CD4-positive, alpha-beta T cell treated with Interferon gamma for 1 hour (primary cell): ENCODE data around the gene PLPPR3.
"Not testable (repeated sequence)": the region's sequence is repeated elsewhere in the genome, so short reads cannot be mapped to it uniquely, and the experiment has no call there.

ENCODE experiments used
- DNase-seq: peaks from one replicate; pipeline ENCODE4 v3.0.0-alpha.2; 2020

PLPPR3 gene

GRCh38 chr19:853014-853585, 31.3 kb upstream of the PLPPR3 start:
- no peak for DNase-seq

DNA sequence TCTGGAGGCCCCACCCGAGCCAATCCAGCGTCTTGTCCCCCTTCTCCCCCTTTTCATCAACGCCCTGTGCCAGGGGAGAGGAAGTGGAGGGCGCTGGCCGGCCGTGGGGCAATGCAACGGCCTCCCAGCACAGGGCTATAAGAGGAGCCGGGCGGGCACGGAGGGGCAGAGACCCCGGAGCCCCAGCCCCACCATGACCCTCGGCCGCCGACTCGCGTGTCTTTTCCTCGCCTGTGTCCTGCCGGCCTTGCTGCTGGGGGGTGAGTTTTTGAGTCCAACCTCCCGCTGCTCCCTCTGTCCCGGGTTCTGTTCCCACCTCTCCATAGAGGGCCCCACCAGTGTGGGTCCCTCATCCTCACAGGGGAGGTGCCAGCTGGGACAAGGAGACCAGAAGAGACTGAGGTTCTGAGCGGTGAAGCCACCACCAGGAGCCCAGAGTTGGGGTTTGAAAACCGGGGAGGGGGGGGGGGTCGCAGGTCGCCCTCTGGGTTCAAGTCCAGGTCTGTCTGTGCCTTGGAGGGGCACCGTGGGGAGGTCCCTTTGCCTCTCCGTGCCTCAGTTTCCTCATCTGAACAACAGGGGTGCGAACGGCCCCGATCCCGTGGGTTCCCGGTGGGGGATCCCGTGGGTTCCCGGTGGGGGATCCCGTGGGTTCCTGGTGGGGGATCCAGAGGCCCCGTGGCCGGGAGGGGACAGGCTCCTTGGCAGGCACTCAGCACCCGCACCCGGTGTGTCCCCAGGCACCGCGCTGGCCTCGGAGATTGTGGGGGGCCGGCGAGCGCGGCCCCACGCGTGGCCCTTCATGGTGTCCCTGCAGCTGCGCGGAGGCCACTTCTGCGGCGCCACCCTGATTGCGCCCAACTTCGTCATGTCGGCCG, 30.6 kb upstream of the PLPPR3 start, which contains the start of gene ELANE:
Gene ELANE (plus strand): TSS at position 168 of the 878 bp plus-strand sequence. CDS start 26 bp downstream, at position 194.
- no peak for DNase-seq

GRCh38 chr19:850979-851335, 29.2 kb upstream of the PLPPR3 start:
- no peak for DNase-seq

- DNase-seq = no peak
These were observed 28.6 kb upstream of the PLPPR3 start for GRCh38 chr19:850221-850978.

DNA sequence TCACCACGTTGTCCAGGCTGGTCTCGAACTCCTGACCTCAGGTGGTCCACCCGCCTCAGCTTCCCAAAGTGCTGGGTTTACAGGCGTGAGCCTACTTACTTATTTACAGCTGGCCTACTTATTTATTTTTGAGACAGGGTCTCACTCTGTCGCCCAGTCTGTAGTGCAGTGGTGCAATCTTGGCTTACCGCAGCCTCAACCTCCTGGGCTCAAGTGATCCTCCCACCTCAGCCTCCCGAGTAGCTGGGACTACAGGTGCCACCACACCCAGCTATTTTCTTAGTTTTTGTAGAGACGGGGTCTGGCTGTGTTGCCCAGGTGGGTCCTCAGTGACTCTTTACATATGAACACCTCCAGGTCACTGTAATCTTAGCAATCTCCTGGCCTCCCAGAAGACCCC, 27.4 kb upstream of the PLPPR3 start:
- not testable (repeated sequence) for DNase-seq

DNA sequence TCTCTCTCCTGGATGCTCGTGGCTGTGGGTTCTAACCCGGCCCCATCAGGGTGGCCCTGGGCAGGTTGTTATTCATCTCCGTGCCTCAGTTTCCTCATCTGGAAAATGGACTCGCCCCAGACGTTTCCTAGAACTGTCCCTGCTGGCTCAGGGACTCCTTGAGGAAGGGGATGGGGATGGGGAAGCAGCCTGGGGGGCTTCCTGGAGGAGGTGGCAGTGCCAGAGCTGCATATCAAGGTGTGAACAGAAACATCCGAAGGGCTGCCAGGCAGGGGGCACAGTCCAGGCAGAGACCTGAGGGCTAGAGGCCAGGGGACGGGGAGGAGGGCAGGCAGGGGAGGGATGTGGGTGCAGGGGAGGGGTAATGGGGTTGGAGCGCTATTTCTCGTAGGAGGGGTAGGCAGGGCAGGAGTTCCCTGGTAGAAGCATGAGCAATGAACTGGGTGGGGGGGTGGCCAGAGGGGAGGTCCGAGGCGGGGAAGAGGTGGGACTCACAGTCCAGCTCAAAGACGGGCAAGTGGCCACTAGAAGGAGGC, 26.7 kb upstream of the PLPPR3 start:
- no peak for DNase-seq

DNA sequence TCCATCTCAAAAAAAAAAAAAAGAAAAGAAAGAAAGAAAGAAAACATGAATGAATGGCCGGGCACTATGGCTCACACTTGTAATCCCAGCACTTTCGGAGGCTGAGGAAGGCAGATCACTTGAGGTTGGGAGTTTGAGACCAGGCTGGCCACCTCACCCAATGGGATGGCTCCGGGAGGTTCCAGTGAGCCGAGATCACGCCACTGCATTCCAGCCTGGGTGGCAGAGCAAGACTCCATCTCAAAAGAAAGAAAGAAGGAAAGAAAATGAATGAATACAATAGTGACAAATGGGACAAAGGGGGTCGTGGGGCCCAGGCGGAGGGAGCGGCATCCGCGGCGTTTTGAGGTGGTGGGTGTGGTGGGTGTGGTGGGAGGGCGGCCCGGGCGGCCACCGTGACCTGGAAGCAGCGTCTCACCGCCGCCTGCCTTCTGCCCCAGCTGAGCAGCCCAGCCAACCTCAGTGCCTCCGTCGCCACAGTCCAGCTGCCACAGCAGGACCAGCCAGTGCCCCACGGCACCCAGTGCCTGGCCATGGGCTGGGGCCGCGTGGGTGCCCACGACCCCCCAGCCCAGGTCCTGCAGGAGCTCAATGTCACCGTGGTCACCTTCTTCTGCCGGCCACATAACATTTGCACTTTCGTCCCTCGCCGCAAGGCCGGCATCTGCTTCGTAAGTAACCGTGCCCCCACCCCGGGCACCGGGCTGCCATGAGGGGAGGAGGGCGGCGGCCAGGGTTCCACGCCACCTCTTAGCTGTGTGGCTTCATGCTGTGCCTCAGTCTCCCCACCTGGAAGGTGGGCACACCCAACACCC, 24.2 kb upstream of the PLPPR3 start:
- DNase-seq = no peak

- no peak for DNase-seq
These were observed 22.8 kb upstream of the PLPPR3 start for GRCh38 chr19:844546-844971.

- DNase-seq = no peak
These were observed 22.2 kb upstream of the PLPPR3 start for GRCh38 chr19:843836-844545.

DNA sequence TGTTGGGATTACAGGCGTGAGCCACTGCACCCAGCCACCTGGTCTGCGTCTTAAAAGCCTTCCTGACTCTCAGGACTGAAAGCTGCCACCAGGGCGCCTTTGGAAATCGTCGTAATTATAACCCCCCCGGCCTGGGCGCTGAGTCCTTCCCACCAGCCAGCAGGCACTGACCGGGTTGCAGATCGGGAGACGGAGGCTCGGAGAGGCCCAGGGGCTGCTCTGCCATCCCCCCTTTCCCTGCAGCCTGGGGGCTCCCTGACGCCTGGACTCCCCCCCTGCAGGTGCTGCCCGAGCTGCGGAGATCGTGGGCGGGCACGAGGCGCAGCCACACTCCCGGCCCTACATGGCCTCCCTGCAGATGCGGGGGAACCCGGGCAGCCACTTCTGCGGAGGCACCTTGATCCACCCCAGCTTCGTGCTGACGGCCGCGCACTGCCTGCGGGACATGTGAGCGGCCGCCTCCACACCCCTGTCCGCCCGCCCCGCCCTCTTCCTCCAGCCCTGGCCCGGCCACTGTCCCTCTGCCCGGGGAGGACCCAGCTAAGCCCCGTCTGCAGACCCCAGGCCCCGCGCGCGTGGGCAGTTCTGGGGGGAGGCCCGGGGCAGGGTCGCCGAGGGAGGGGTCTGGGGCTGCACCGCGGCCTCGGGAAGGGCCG, 21.6 kb upstream of the PLPPR3 start:
- no peak for DNase-seq

- not testable (repeated sequence) for DNase-seq
These were observed 21.0 kb upstream of the PLPPR3 start for GRCh38 chr19:842802-843179.

DNA sequence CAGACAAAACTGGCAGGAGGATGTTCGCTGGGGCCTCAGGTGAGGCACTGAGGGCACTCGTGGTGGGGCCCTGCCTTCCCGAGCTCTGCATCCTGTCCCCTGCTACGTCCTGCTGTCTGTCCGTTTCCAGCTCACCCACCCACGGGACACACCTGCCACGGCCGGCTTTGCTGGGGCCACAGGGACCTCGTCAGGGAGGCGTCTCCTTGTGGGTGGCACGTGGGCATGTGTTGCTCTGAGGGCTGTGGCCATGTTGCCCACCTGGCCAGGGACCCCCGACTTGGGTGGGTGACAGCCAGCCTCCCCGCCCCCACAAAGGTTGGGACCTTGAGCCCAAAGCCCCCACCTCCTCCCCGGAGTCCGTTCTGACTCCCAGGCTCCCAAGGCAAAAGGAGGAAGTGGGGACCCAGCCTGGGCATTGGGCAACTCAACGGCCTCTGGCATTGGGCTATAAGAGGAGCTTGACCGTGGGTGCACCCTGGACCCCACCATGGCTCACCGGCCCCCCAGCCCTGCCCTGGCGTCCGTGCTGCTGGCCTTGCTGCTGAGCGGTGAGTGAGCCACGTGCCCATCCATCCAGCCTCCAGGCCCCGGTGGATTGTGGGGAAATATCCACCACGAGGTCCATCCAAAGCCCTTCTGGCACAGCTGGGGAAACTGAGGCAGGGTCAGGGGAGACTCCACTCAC, 18.9 kb upstream of the PLPPR3 start, which contains the start of gene PRTN3:
Gene PRTN3 (plus strand): TSS at position 481 of the 688 bp plus-strand sequence. CDS start 10 bp downstream, at position 491.
- no peak for DNase-seq

DNA sequence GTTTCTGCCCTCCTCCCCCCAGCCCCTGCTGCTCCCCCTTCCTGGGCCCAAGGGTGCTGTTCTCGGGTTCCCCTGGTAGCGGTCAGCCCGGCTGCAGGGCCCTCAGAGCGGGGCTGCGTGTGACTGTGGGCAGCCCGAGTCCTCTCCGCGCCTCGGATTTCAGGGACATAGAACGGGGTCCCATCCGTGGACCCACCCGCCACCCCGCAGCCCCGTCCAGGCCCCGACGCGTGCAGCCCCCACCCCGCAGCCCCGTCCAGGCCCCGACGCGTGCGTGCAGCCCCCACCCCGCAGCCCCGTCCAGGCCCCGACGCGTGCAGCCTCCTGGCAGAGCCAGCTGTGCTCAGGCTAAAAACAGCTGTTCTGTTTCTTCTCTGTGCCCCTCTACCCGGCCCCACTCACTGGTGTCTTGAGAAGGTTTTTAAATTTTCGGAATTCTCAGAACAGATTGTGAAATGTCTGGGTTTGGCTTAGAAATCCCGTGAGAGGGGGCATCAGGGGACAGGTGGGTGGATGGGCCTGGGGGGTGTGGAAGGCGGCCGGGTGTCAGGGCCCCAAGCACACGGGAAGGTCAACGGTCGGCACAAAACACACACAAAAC, 13.6 kb upstream of the PLPPR3 start:
- no peak for DNase-seq

DNA sequence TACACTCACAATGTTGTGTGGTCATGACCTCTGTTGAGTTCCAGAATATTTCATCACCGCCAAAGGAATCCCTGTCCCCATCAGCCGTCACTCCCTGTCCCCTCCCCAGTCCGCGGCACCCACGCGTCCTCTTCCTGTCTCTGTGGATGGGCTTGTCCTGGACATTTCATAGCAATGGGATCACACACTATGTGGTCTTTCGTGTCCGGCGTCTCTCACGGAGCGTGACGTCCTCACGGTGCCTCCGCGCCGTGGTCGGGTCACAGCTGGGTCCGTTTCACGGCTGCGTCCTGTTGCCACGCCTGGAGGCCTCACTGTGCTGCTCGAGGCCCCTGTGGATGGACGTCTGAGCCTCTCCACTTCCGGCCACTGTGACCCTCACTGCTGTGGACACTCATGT, 12.5 kb upstream of the PLPPR3 start:
- no peak for DNase-seq

GRCh38 chr19:831407-832369, 9.9 kb upstream of the PLPPR3 start:
- DNase-seq = no peak

DNA sequence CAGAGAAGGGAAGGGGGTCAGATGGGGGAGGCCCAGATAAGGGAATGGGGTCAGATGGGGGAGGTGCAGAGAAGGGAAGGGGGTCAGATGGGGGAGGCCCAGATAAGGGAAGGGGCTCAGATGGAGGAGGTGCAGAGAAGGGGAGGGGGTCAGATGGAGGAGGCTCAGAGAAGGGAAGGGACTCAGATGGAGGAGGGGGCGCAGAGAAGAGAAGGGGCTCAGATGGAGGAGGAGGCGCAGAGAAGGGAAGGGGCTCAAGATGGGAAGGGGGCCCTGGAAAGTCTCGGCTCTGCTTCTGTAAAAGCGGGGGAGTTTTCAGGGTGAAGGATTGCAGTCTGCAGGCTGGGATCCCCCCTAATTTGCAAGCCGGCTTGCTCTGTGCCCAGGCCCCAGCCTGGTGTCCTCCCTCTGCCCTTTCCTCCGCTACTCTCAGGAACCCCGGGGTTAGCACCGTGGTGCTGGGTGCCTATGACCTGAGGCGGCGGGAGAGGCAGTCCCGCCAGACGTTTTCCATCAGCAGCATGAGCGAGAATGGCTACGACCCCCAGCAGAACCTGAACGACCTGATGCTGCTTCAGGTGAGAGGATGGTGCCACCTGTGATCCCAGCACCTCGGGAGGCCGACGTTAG, 7.5 kb upstream of the PLPPR3 start:
- DNase-seq = no peak

GRCh38 chr19:827710-828321, 6.1 kb upstream of the PLPPR3 start, which contains the start of gene AZU1:
TSS of gene AZU1 (plus strand) at chr19:827837. CDS start at chr19:827847, 10 bp downstream.
- DNase-seq = peak; percentile 15

GRCh38 chr19:827314-827709, 5.6 kb upstream of the PLPPR3 start:
- no peak for DNase-seq
